Sigmoid colon (tissue), 7 donors: ENCODE measurements around the gene ATG14. TPM values are rescaled to one million over a fixed set of nuclear protein-coding genes. Genes with fewer than 3 reads are reported as not detected.

Experiments
- DNase-seq: peaks from one replicate; pipeline ENCODE4 v3.0.0-alpha.2; 2019
- H3K27ac ChIP-seq, 4 donors: fragments of 200-600 bp; sonication (generic); one replicate each; pipeline ENCODE4 v1.5.1; 2016 to 2019; ENCODE audit warnings: mild to moderate bottlenecking in 1 of 4
- H3K27me3 ChIP-seq, 3 donors: fragments of 200-600 bp; sonication (generic); one replicate each; pipeline ENCODE4 v1.5.1; 2019; ENCODE audit warnings: mild to moderate bottlenecking in 1 of 3
- H3K36me3 ChIP-seq, 4 donors: fragments of 200-600 bp; sonication (generic); one replicate each; pipeline ENCODE4 v1.5.1; 2016 to 2019
- H3K4me1 ChIP-seq, 4 donors: fragments of 200-600 bp; sonication (generic); one replicate each; pipeline ENCODE4 v1.5.1; 2017 to 2019
- H3K4me3 ChIP-seq, 4 donors: fragments of 200-600 bp; sonication (generic); one replicate each; pipeline ENCODE4 v1.5.1; 2017 to 2019; ENCODE audit warnings: mild to moderate bottlenecking in 2 of 4, moderate library complexity in 1 of 4
- H3K9me3 ChIP-seq, 4 donors: fragments of 200-600 bp in 3 of 4; sonication (generic) in 3 of 4; one replicate each; pipeline versions ENCODE4 v1.5.1 to v1.6.1; 2013 to 2019
- CTCF ChIP-seq, 4 experiments: fragments of 450-650 bp in 3 of 4; fragments of 200-600 bp in 1 of 4; IDR thresholded peaks; one replicate each; pipeline ENCODE4 v1.5.1; 2016 to 2019; ENCODE audit warnings: antibody characterized with exemption in 4 of 4, mild to moderate bottlenecking in 3 of 4, moderate library complexity in 2 of 4
- EP300 ChIP-seq, 4 donors: sonication (generic); formaldehyde crosslinking; IDR thresholded peaks; one replicate each; pipeline ENCODE4 v1.6.1; 2017; ENCODE audit warnings: antibody characterized with exemption in 4 of 4
- POLR2A ChIP-seq, 2 donors: fragments of 450-650 bp; IDR thresholded peaks; one replicate each; pipeline ENCODE4 v1.6.1; 2016; ENCODE audit warnings: antibody characterized with exemption in 2 of 2, mild to moderate bottlenecking in 2 of 2, moderate library complexity in 2 of 2
- POLR2AphosphoS5 ChIP-seq, 4 donors: sonication (generic); formaldehyde crosslinking; IDR thresholded peaks; one replicate each; pipeline ENCODE4 v1.6.1; 2017; ENCODE audit warnings: antibody characterized with exemption in 4 of 4
- WGBS, 2 donors: extraction: QIAGEN DNeasy Blood & Tissue Kit; methylation state at CpG; one replicate each; pipeline ENCODE4 v1.1.7; 2013; 5-methylcytosine and 5-hydroxymethylcytosine counted together
- intact Hi-C: fragments of 100-400 bp; cut with DNase I; formaldehyde crosslinking; loops from one replicate; pipeline ENCODE4 v1.15.1; 2023
- polyA plus RNA-seq, 3 donors: library from polyadenylated mRNA; stranded (reverse); fragments of 200-250 nt; gene quantifications; one replicate each; pipeline ENCODE4 v1.2.3, GENCODE V29; 2013
- total RNA-seq, 4 donors: library from RNA; depleted of rRNA; stranded (reverse); fragments of >200 nt; gene quantifications; one replicate each; pipeline ENCODE4 v1.1.0, GENCODE V29; 2016
- donor health status: healthy with polysubstance abuse.
- donor health status: Bipolar disorder and iron deficiency.
- donor health status: healthy.

The ATG14 gene
- total and polyA plus RNA-seq, 7 donors, result 3.6 to 22.2 (median 17.1) TPM

GRCh38 chr14:55436519-55436918 lies 24.9 kb upstream of the ATG14 start:
- H3K9me3 ChIP-seq, result no peaks in the 10 kb centered on the region
- H3K27ac ChIP-seq, result no peak overlapping the region
- 12 to 50% methylated on average over 4 of the region's 4 CpGs for WGBS, 2 donors
- H3K27me3 ChIP-seq, result peaks cover 0 to 7% (median 0%) of the 10 kb centered on the region in 3 donors
- no peak overlapping the region for H3K4me3 ChIP-seq
- H3K36me3 ChIP-seq, result no peaks in the 10 kb centered on the region
- no peak for TF ChIP-seq POLR2AphosphoS5 (IDR thresholded peaks at IDR 0.05)
- DNase-seq, result no peak
- H3K4me1 ChIP-seq, result no peaks in the 10 kb centered on the region
- intact Hi-C loops, result no loop called here

- no peaks in the 10 kb centered on the region for H3K9me3 ChIP-seq
- H3K27me3 ChIP-seq, result peaks cover 0 to 7% (median 0%) of the 10 kb centered on the region in 3 donors
- no peaks in the 10 kb centered on the region for H3K4me1 ChIP-seq
- intact Hi-C loops, result loop anchor here (5.0 kb wide), 1 partner anchor 162 kb away; the partner anchor contains the start of gene FBXO34
- no peak for DNase-seq
- H3K27ac ChIP-seq, result no peak overlapping the region
- no peak overlapping the region for H3K4me3 ChIP-seq
- WGBS, 2 donors, result 9 to 40% methylated on average over 3 of the region's 3 CpGs
- no peaks in the 10 kb centered on the region for H3K36me3 ChIP-seq
- TF ChIP-seq EP300 (IDR thresholded peaks at IDR 0.05), result no peak
- TF ChIP-seq CTCF (IDR thresholded peaks at IDR 0.05), result no peak
- no peak for TF ChIP-seq POLR2AphosphoS5 (IDR thresholded peaks at IDR 0.05)
- TF ChIP-seq POLR2A (IDR thresholded peaks at IDR 0.05), result no peak
Observed at GRCh38 chr14:55434805-55435174, 23.2 kb upstream of the ATG14 start.

- H3K4me3 ChIP-seq, result no peak overlapping the region
- 50% methylated on average over 6 of the region's 6 CpGs for WGBS, 2 donors
- no peaks in the 10 kb centered on the region for H3K9me3 ChIP-seq
- H3K4me1 ChIP-seq, result no peaks in the 10 kb centered on the region
- TF ChIP-seq POLR2A (IDR thresholded peaks at IDR 0.05) (no peak), POLR2AphosphoS5 (IDR thresholded peaks at IDR 0.05) (no peak), EP300 (IDR thresholded peaks at IDR 0.05) (no peak), CTCF (IDR thresholded peaks at IDR 0.05) (no peak)
- intact Hi-C loops, result loop anchor here (5.0 kb wide), 1 partner anchor 162 kb away; the partner anchor contains the start of gene FBXO34
- DNase-seq, result no peak
- H3K27ac ChIP-seq, result no peak overlapping the region
- peaks cover 0 to 7% (median 0%) of the 10 kb centered on the region in 3 donors for H3K27me3 ChIP-seq
- no peaks in the 10 kb centered on the region for H3K36me3 ChIP-seq
Observed at GRCh38 chr14:55433880-55434804, 22.5 kb upstream of the ATG14 start.

- DNase-seq, result no peak
- 91 to 92% methylated on average over 3 of the region's 3 CpGs for WGBS, 2 donors
- H3K4me3 ChIP-seq, result no peak overlapping the region
- TF ChIP-seq CTCF (IDR thresholded peaks at IDR 0.05), result no peak
- TF ChIP-seq POLR2A (IDR thresholded peaks at IDR 0.05), result no peak
- no peak overlapping the region for H3K27ac ChIP-seq
- H3K27me3 ChIP-seq, result no peaks in the 10 kb centered on the region
- intact Hi-C loops, result loop anchor here (5.0 kb wide), 1 partner anchor 160 kb away; the partner anchor contains the start of gene FBXO34
- H3K4me1 ChIP-seq, result no peaks in the 10 kb centered on the region
- H3K36me3 ChIP-seq, result no peaks in the 10 kb centered on the region
- H3K9me3 ChIP-seq, result no peaks in the 10 kb centered on the region
Observed at GRCh38 chr14:55432628-55433027, 21.0 kb upstream of the ATG14 start.

GRCh38 chr14:55430024-55430690 lies 18.5 kb upstream of the ATG14 start:
- no peak overlapping the region for H3K4me3 ChIP-seq
- no peak overlapping the region for H3K27ac ChIP-seq
- no peaks in the 10 kb centered on the region for H3K27me3 ChIP-seq
- no peaks in the 10 kb centered on the region for H3K4me1 ChIP-seq
- H3K36me3 ChIP-seq, result no peaks in the 10 kb centered on the region
- intact Hi-C loops, result loop anchor here (5.0 kb wide), 1 partner anchor 158 kb away; the partner anchor contains the start of gene FBXO34
- TF ChIP-seq POLR2AphosphoS5 (IDR thresholded peaks at IDR 0.05) (no peak), POLR2A (IDR thresholded peaks at IDR 0.05) (no peak), EP300 (IDR thresholded peaks at IDR 0.05) (no peak), CTCF (IDR thresholded peaks at IDR 0.05) (peak in 1 of 4 experiments; percentile 33)
- no peaks in the 10 kb centered on the region for H3K9me3 ChIP-seq
- no peak for DNase-seq
- WGBS, 2 donors, result 2 to 4% methylated on average over 1 of the region's 1 CpG
